NT2/D1 (cell line): ENCODE data around the gene FBXW11.

Experiments used
- SUZ12 ChIP-seq: IDR thresholded peaks from 2 replicates; pipeline ENCODE4 v1.6.1; 2011; ENCODE audit not compliant: insufficient read length, insufficient read depth; ENCODE audit errors: extremely low read depth
- YY1 ChIP-seq: IDR thresholded peaks from 2 replicates; pipeline ENCODE4 v1.6.1; 2011; ENCODE audit not compliant: insufficient read length, insufficient read depth
- ZNF274 ChIP-seq: IDR thresholded peaks from 2 replicates; pipeline ENCODE4 v1.6.1; 2011; ENCODE audit warnings: mild to moderate bottlenecking, low read depth, low read length

GRCh38 chr5:171821286-171821685, 185.2 kb downstream of the FBXW11 start:
- TF ChIP-seq ZNF274 (no peak), YY1 (no peak), SUZ12 (no peak)
